ENCODE data around the gene HEXIM2. TPM values are rescaled to one million over a fixed set of nuclear protein-coding genes. Genes with fewer than 3 reads are reported as not detected.

HEXIM2 gene
- total and polyA plus RNA-seq, 2 of the 13 experiments (the other 11 are each of a cell fraction or from before 2014, with no cell fraction given) = 27.1 to 32.4 TPM

- TF ChIP-seq, protein P1, sequence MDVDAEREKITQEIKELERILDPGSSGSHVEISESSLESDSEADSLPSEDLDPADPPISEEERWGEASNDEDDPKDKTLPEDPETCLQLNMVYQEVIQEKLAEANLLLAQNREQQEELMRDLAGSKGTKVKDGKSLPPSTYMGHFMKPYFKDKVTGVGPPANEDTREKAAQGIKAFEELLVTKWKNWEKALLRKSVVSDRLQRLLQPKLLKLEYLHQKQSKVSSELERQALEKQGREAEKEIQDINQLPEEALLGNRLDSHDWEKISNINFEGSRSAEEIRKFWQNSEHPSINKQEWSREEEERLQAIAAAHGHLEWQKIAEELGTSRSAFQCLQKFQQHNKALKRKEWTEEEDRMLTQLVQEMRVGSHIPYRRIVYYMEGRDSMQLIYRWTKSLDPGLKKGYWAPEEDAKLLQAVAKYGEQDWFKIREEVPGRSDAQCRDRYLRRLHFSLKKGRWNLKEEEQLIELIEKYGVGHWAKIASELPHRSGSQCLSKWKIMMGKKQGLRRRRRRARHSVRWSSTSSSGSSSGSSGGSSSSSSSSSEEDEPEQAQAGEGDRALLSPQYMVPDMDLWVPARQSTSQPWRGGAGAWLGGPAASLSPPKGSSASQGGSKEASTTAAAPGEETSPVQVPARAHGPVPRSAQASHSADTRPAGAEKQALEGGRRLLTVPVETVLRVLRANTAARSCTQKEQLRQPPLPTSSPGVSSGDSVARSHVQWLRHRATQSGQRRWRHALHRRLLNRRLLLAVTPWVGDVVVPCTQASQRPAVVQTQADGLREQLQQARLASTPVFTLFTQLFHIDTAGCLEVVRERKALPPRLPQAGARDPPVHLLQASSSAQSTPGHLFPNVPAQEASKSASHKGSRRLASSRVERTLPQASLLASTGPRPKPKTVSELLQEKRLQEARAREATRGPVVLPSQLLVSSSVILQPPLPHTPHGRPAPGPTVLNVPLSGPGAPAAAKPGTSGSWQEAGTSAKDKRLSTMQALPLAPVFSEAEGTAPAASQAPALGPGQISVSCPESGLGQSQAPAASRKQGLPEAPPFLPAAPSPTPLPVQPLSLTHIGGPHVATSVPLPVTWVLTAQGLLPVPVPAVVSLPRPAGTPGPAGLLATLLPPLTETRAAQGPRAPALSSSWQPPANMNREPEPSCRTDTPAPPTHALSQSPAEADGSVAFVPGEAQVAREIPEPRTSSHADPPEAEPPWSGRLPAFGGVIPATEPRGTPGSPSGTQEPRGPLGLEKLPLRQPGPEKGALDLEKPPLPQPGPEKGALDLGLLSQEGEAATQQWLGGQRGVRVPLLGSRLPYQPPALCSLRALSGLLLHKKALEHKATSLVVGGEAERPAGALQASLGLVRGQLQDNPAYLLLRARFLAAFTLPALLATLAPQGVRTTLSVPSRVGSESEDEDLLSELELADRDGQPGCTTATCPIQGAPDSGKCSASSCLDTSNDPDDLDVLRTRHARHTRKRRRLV (CRISPR knock-in tag; IDR thresholded peaks at IDR 0.05) = no peak
- TF ChIP-seq ZNF724P (CRISPR knock-in tag; IDR thresholded peaks at IDR 0.05; ENCODE audit: borderline replicate concordance) (no peak; the same call in 1 of the 2 replicates), NKX3-1 (CRISPR knock-in tag; IDR thresholded peaks at IDR 0.05) (no peak), MTA1 (CRISPR knock-in tag; IDR thresholded peaks at IDR 0.05; ENCODE audit: borderline replicate concordance) (peak; percentile 70; the same call in 1 of the 2 replicates), PBX2 (CRISPR knock-in tag; IDR thresholded peaks at IDR 0.05) (no peak), TBX3 (IDR thresholded peaks at IDR 0.05; ENCODE audit: borderline replicate concordance) (peak; percentile 49; the same call in 1 of the 2 replicates), RORA (CRISPR knock-in tag; IDR thresholded peaks at IDR 0.05) (no peak), PITX1 (CRISPR knock-in tag; IDR thresholded peaks at IDR 0.05) (peak; percentile 27; the same call in 1 of the 2 replicates), ZFP82 (CRISPR knock-in tag; IDR thresholded peaks at IDR 0.05; ENCODE audit: borderline replicate concordance) (no peak), ETS1 (CRISPR knock-in tag; IDR thresholded peaks at IDR 0.05) (no peak), ZNF780A (CRISPR knock-in tag; IDR thresholded peaks at IDR 0.05) (no peak), ZNF768 (CRISPR knock-in tag; IDR thresholded peaks at IDR 0.05) (no peak), HOXA7 (CRISPR knock-in tag; IDR thresholded peaks at IDR 0.05) (no peak)
- TF ChIP-seq, protein P2, sequence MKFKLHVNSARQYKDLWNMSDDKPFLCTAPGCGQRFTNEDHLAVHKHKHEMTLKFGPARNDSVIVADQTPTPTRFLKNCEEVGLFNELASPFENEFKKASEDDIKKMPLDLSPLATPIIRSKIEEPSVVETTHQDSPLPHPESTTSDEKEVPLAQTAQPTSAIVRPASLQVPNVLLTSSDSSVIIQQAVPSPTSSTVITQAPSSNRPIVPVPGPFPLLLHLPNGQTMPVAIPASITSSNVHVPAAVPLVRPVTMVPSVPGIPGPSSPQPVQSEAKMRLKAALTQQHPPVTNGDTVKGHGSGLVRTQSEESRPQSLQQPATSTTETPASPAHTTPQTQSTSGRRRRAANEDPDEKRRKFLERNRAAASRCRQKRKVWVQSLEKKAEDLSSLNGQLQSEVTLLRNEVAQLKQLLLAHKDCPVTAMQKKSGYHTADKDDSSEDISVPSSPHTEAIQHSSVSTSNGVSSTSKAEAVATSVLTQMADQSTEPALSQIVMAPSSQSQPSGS (CRISPR knock-in tag; IDR thresholded peaks at IDR 0.05) = peak; percentile 18; the same call in 1 of the 2 replicates
- TF ChIP-seq, protein P3, sequence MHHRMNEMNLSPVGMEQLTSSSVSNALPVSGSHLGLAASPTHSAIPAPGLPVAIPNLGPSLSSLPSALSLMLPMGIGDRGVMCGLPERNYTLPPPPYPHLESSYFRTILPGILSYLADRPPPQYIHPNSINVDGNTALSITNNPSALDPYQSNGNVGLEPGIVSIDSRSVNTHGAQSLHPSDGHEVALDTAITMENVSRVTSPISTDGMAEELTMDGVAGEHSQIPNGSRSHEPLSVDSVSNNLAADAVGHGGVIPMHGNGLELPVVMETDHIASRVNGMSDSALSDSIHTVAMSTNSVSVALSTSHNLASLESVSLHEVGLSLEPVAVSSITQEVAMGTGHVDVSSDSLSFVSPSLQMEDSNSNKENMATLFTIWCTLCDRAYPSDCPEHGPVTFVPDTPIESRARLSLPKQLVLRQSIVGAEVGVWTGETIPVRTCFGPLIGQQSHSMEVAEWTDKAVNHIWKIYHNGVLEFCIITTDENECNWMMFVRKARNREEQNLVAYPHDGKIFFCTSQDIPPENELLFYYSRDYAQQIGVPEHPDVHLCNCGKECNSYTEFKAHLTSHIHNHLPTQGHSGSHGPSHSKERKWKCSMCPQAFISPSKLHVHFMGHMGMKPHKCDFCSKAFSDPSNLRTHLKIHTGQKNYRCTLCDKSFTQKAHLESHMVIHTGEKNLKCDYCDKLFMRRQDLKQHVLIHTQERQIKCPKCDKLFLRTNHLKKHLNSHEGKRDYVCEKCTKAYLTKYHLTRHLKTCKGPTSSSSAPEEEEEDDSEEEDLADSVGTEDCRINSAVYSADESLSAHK (CRISPR knock-in tag; IDR thresholded peaks at IDR 0.05; ENCODE audit: borderline replicate concordance) = no peak
Observed at GRCh38 chr17:45127548-45128300, 34.0 kb upstream of the HEXIM2 start (continued).
